H1 (cell line): Measurements from ENCODE around the gene C2CD5. TPM values are rescaled to one million over a fixed set of nuclear protein-coding genes. Genes with fewer than 3 reads are reported as not detected.

ENCODE experiments used
- ASH2L ChIP-seq: fragments of 200-600, 300-600 bp; sonication (generic); IDR thresholded peaks from one replicate; pipeline ENCODE4 v1.7.1; 2017; ENCODE audit warnings: low read length
- BACH1 ChIP-seq: IDR thresholded peaks from 2 replicates; pipeline ENCODE4 v1.6.1; 2012; ENCODE audit warnings: low read length, improper control_type of control experiment
- BCL11A ChIP-seq, 2 experiments: IDR thresholded peaks; one replicate each; pipeline ENCODE4 v1.6.1; 2011; ENCODE audit warnings: low read depth in 2 of 2, low read length in 2 of 2, mild to moderate bottlenecking in 2 of 2
- CHD1 ChIP-seq: IDR thresholded peaks from 2 replicates; pipeline ENCODE4 v1.6.1; 2012; ENCODE audit warnings: low read depth, low read length, improper control_type of control experiment
- CHD2 ChIP-seq: IDR thresholded peaks from 2 replicates; pipeline ENCODE4 v1.6.1; 2012; ENCODE audit warnings: low read length, improper control_type of control experiment
- CREB1 ChIP-seq: IDR thresholded peaks from 2 replicates; pipeline ENCODE4 v1.6.1; 2012; ENCODE audit warnings: inconsistent platforms
- EGR1 ChIP-seq: IDR thresholded peaks from 2 replicates; pipeline ENCODE4 v1.6.1; 2011; ENCODE audit warnings: low read depth, low read length, borderline replicate concordance
- EP300 ChIP-seq, 2 experiments: IDR thresholded peaks; 1 replicate in 1 of 2; 2 replicates in 1 of 2; pipeline ENCODE4 v1.6.1; 2011 to 2012; ENCODE audit warnings: low read depth in 2 of 2, low read length in 2 of 2, mild to moderate bottlenecking in 2 of 2, borderline replicate concordance in 1 of 2, inconsistent platforms in 1 of 2, moderate library complexity in 1 of 2
- GABPA ChIP-seq: IDR thresholded peaks from 2 replicates; pipeline ENCODE4 v1.6.1; 2011; ENCODE audit warnings: mild to moderate bottlenecking, low read length, moderate library complexity, borderline replicate concordance; ENCODE audit not compliant: insufficient read depth
- KDM4A ChIP-seq: IDR thresholded peaks from one replicate; pipeline ENCODE4 v1.7.1; 2012; ENCODE audit warnings: low read depth, mild to moderate bottlenecking, moderate library complexity, low read length, inconsistent platforms; ENCODE audit not compliant: severe bottlenecking
- MAFK ChIP-seq: IDR thresholded peaks from 2 replicates; pipeline ENCODE4 v1.6.1; 2012; ENCODE audit warnings: low read depth, mild to moderate bottlenecking, improper control_type of control experiment, low read length
- NANOG ChIP-seq: IDR thresholded peaks from 2 replicates; pipeline ENCODE4 v1.6.1; 2011; ENCODE audit warnings: low read length, low read depth, mild to moderate bottlenecking, inconsistent platforms; ENCODE audit not compliant: insufficient read depth, poor library complexity, severe bottlenecking
- POLR2A ChIP-seq, 2 experiments: IDR thresholded peaks; 1 replicate in 1 of 2; 2 replicates in 1 of 2; pipeline ENCODE4 v1.6.1; 2011; ENCODE audit warnings: low read depth in 2 of 2, low read length in 2 of 2, mild to moderate bottlenecking in 2 of 2; ENCODE audit errors: control extremely low read depth in 1 of 2
- POLR2AphosphoS5 ChIP-seq: IDR thresholded peaks from 2 replicates; pipeline ENCODE4 v1.6.1; 2011; ENCODE audit warnings: low read depth, low read length
- RBBP5 ChIP-seq: IDR thresholded peaks from 2 replicates; pipeline ENCODE4 v1.7.1; 2012; ENCODE audit warnings: low read depth, mild to moderate bottlenecking, inconsistent platforms, low read length, moderate library complexity, borderline replicate concordance
- SIN3A ChIP-seq, 2 experiments: IDR thresholded peaks in 1 of 2; conservative IDR thresholded peaks in 1 of 2; 2 replicates each; pipeline ENCODE4 v1.6.1; 2011 to 2012; ENCODE audit warnings: low read length in 2 of 2, improper control_type of control experiment in 1 of 2, low read depth in 1 of 2, mild to moderate bottlenecking in 1 of 2
- SP1 ChIP-seq: IDR thresholded peaks from 2 replicates; pipeline ENCODE4 v1.6.1; 2011; ENCODE audit warnings: low read depth, low read length
- SP2 ChIP-seq: IDR thresholded peaks from 2 replicates; pipeline ENCODE4 v1.6.1; 2012; ENCODE audit warnings: mild to moderate bottlenecking, low read length, inconsistent platforms
- SP4 ChIP-seq: IDR thresholded peaks from 2 replicates; pipeline ENCODE4 v1.6.1; 2012; ENCODE audit warnings: low read length, inconsistent platforms
- SRF ChIP-seq: IDR thresholded peaks from 2 replicates; pipeline ENCODE4 v1.6.1; 2011; ENCODE audit warnings: mild to moderate bottlenecking, low read depth, low read length, moderate library complexity
- TBP ChIP-seq: IDR thresholded peaks from 2 replicates; pipeline ENCODE4 v1.6.1; 2011; ENCODE audit warnings: low read depth, low read length, improper control_type of control experiment
- YY1 ChIP-seq: IDR thresholded peaks from 2 replicates; pipeline ENCODE4 v1.6.1; 2011; ENCODE audit warnings: low read depth, mild to moderate bottlenecking, low read length
- ZNF274 ChIP-seq: IDR thresholded peaks from 2 replicates; pipeline ENCODE4 v1.7.0; 2012; ENCODE audit warnings: low read length, borderline replicate concordance; ENCODE audit errors: extremely low read depth
- polyA plus RNA-seq, 7 experiments: library from polyadenylated mRNA; depleted of rRNA in 3 of 7; stranded (reverse) in 5 of 7; unstranded in 2 of 7; fragments of >200 nt in 5 of 7; fragments of 200-250 nt in 2 of 7; gene quantifications; 1 replicate in 5 of 7; 2 replicates in 1 of 7; 4 replicates in 1 of 7; pipeline versions ENCODE4 v1.2.1 to v1.2.3, GENCODE V29; 2011 to 2013; ENCODE audit warnings: missing spikeins in 2 of 7, mixed read lengths in 2 of 7
- total RNA-seq: library from RNA; stranded (reverse); fragmentation: NEBNext Ultra II Directional; extraction: Animal tissue kit (Norgen Biotek cat#: 25700); gene quantifications from 2 replicates; pipeline ENCODE4 v1.2.1, GENCODE V29; 2021

Gene C2CD5
- total and polyA plus RNA-seq, 2 of the 8 experiments (the other 6 are each of a cell fraction or from before 2014, with no cell fraction given): 21.9 to 45.9 TPM

DNA sequence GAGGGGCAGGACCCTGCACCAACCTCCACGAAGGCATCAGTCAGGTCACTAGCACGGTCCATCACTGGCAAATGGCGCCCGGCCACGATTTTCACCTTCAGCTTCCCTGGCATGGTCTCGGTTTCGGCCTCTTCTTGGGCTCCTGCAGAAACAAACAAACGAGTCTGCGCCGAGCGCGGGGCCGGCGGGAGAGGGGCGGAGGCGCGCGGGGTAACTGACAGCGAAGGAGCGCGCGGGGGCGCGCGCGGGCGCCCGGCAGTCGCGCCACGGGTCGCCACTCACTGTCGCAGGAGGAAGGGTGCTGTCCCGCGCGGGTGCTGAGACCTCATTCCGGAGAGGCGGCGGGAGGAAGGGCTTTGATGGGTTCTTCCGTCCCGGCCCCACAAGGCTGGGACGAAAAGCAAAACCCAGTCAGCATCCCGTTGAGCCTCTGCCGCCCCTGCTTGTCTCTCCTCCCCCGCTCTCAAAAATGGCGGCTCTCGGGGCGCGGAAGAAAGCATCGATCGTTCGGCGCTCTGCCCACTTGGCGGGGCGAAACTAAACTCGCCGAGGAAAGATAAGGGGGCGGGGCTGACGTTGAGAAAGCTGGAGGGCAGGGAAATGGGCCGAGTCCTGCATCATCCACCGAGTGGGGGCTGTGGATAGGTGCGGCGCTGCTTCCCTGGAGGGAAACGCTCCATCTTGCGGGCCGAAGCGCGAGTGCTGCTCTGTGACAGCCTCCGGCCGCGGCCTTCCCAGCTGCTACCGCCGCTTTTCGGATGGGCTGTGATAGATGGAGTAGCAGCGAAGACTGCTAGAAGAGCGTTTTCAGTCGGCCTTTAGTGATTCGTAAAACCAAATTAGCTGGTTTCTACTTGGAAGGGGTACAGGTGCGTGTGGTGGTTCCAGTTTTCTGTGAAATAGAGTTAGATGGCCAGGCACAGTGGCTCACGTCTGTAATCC is at the start of gene C2CD5 (continued):
- peak; percentile 98 for TF ChIP-seq YY1
- TF ChIP-seq RBBP5: peak; percentile 87
- TF ChIP-seq KDM4A: peak; percentile 91
- TF ChIP-seq SRF: peak; percentile 93
- TF ChIP-seq GABPA: no peak
- TF ChIP-seq CHD1: no peak
- TF ChIP-seq BCL11A (IDR thresholded peaks at IDR 0.05; ENCODE audit: low read depth in 2 of 2, low read length in 2 of 2): no peak
- peak in 1 of 2 experiments; percentile 80; a peak in 2 of 3 replicates for TF ChIP-seq POLR2A (IDR thresholded peaks at IDR 0.05; ENCODE audit: control extremely low read depth in 1 of 2, low read depth in 2 of 2, low read length in 2 of 2)
- TF ChIP-seq SP4: peak; percentile 57; the same call in 1 of the 2 replicates
- peak; percentile 55; the same call in 1 of the 2 replicates for TF ChIP-seq TBP
- TF ChIP-seq EGR1: peak; percentile 61; the same call in 1 of the 2 replicates
- 0 out of 2 replicates have a peak, but pooled peaks have one; percentile 65 for TF ChIP-seq SP1
- 0 out of 2 replicates have a peak, but pooled peaks have one; percentile 37 for TF ChIP-seq CHD2
- peak; percentile 59 for TF ChIP-seq NANOG
- peak in 1 of 2 experiments; percentile 89; a peak in 1 of 3 replicates for TF ChIP-seq EP300 (IDR thresholded peaks at IDR 0.05; ENCODE audit: borderline replicate concordance in 1 of 2, low read depth in 2 of 2, low read length in 2 of 2)
- TF ChIP-seq ASH2L: peak; percentile 93
- TF ChIP-seq CREB1: peak; percentile 82
- TF ChIP-seq ZNF274: no peak
- TF ChIP-seq MAFK: no peak
- peak; percentile 22 to 69; a peak in 2 of 4 replicates for TF ChIP-seq SIN3A (conservative IDR thresholded peaks at IDR 0.05 in 1 of 2, IDR thresholded peaks at IDR 0.05 in 1 of 2; ENCODE audit: low read depth in 1 of 2, low read length in 2 of 2)
- peak; percentile 93 for TF ChIP-seq BACH1
- peak; percentile 63; the same call in 1 of the 2 replicates for TF ChIP-seq POLR2AphosphoS5
- TF ChIP-seq SP2: no peak
